AG04449 (cell line): ENCODE data around the gene GMPPB.

Experiments
- CTCF ChIA-PET: fragments of 350-600 bp; formaldehyde crosslinking; extraction: SDS; loops from one replicate; lab custom pipeline; 2021; ENCODE audit warnings: antibody characterized with exemption; lab: Yijun Ruan, JAX
- POLR2A ChIA-PET: fragments of 400-600, 350-600 bp; formaldehyde crosslinking; extraction: SDS; loops from one replicate; lab custom pipeline; 2020; ENCODE audit warnings: antibody characterized with exemption, inconsistent platforms; lab: Yijun Ruan, JAX
- DNase-seq: peaks from one replicate; pipeline ENCODE4 v3.0.0-alpha.2; 2010; ENCODE audit warnings: low read depth, low spot score
- H3K4me3 ChIP-seq: 2 replicates; pipeline ENCODE4 v1.5.1; 2011; ENCODE audit warnings: low read depth, mild to moderate bottlenecking, control low read depth, low read length
- TF ChIP-seq, protein P1 (sequence below): IDR thresholded peaks from one replicate; pipeline ENCODE4 v1.5.1; 2011; ENCODE audit warnings: mild to moderate bottlenecking, moderate library complexity, low read length, control low read depth, inconsistent platforms; ENCODE audit not compliant: insufficient read depth; ENCODE audit errors: missing control alignments

Gene GMPPB

DNA sequence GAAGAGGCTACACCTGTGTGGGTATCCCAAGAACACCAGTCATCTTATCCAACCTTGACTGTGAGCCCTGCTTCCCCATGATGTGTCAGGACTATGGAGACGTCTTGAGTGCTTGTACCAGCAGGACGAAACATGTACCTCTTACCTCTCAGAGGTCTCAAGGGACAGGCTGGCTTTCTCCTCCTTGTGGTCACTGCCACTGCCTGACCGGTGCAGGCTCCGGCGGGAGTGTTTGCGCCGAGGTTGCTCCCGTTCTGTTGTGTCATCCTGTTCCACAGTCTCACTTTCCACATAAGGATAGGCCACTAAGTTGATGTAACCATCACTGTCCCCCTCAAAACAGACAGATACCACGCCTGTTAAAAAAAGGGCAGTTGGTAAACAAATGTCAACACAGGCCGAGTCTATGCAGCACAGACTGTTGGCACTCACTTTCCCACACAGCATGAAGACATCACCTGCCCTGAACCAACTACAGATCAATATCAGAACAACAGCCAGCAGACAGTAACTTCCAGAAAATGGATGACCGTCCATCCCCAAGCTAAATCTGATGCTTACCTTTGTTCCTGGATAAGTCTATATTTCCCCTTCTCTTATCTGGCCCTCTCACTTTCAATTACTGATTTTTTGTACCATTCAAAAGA, 14.4 kb upstream of the GMPPB start:
- POLR2A ChIA-PET: no interaction called here
- no peak overlapping the region for H3K4me3 ChIP-seq
- TF ChIP-seq, protein P1, sequence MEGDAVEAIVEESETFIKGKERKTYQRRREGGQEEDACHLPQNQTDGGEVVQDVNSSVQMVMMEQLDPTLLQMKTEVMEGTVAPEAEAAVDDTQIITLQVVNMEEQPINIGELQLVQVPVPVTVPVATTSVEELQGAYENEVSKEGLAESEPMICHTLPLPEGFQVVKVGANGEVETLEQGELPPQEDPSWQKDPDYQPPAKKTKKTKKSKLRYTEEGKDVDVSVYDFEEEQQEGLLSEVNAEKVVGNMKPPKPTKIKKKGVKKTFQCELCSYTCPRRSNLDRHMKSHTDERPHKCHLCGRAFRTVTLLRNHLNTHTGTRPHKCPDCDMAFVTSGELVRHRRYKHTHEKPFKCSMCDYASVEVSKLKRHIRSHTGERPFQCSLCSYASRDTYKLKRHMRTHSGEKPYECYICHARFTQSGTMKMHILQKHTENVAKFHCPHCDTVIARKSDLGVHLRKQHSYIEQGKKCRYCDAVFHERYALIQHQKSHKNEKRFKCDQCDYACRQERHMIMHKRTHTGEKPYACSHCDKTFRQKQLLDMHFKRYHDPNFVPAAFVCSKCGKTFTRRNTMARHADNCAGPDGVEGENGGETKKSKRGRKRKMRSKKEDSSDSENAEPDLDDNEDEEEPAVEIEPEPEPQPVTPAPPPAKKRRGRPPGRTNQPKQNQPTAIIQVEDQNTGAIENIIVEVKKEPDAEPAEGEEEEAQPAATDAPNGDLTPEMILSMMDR: no peak
- no peak for DNase-seq
- CTCF ChIA-PET: no interaction called here

DNA sequence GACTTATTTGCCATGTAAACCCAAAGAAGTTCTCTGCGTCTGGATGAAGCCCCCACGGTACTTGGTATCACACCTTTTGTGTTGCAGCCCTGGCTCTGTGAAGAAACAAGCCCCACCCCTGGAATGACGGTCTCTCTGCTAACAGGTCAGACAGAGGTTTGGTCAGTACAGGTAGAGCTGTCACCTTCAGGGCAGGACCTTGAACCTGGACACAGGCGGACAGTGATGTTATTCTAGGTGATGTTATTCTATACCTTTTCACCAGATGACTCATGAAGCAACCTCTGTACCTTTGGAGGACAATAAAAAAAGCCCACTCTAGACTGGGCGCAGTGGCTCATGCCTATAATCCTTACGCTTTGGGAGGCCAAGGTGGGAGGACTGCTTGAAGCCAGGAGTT, 11.0 kb upstream of the GMPPB start:
- ChIA-PET CTCF (interaction anchor here (0.9 kb wide), 1 partner anchor 10 kb away, joined by 3 read pairs; no protein-coding TSS in a partner anchor), POLR2A (no interaction called here)
- TF ChIP-seq, protein P1: no peak
- H3K4me3 ChIP-seq: no peak overlapping the region
- DNase-seq: no peak

DNA sequence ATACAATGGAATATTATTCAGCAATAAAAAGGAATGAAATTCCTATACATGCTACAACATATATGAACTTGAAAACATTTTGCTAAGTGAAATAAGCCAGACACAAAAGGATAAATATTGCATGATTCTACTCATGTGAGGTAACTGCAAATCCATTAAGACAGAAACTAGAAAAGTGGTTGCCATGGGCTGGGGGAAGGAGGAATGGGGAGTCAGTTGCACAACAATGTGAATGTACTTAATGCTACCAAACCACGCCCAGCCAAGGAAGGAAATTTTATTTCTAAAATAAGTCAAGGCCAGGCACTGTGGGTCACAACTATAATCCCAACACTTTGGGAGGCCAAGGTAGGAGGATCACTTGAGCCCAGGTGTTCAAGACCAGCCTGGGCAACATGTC, 9.8 kb upstream of the GMPPB start:
- no peak for DNase-seq
- TF ChIP-seq, protein P1: no peak
- ChIA-PET POLR2A (no interaction called here), CTCF (no interaction called here)
- no peak overlapping the region for H3K4me3 ChIP-seq

DNA sequence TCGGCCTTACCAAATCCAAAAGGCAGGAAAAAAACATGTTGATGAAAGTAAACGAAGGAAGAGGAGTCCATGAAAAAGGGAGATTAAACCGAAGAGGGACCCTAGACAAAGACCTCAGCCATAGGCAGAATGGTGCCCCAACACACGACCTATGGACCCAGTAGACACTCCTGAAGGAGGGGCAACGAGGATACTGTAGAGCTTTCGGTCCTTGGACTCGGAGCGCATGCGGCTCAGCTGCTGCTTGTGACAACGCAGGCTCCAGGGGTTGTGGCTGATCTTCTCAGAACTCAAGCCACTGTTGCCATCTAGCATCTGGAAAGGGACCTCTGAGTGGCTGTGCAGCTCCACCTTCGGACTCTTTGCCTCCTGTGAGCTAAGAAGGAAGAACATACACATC, 8.8 kb upstream of the GMPPB start:
- POLR2A ChIA-PET: no interaction called here
- TF ChIP-seq, protein P1: no peak
- CTCF ChIA-PET: no interaction called here
- DNase-seq: no peak
- no peak overlapping the region for H3K4me3 ChIP-seq

DNA sequence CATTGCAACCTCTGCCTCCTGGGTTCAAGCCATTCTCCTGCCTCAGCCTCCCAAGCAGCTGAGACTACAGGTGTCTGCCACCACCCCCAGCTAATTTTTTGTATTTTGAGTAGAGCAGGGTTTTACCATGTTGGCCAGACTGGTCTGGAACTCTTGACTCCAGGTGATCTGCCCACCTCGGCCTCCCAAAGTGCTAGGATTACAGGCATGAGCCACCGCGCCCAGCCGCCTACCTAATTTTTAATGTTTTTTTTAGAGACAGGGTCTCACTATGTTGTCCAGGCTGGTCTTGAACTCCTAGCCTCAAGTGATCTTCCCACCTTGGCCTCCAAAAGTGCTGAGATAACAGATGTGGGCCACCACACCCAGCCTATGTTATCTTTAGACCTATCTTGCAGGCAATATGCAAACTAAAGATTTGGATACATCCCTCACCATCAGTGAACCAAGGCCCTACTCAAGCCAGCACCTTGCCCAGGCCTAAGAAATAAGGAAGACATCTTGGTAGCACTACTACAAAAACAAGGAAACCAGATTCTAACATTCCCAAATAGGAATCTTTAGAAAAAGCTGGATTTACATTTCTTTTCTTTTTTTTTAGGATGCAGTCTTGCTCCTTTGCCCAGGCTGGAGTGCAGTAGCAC, 6.3 kb upstream of the GMPPB start:
- DNase-seq: no peak
- CTCF ChIA-PET: interaction anchor here (1.8 kb wide), 1 partner anchor 109 kb away, joined by 5 read pairs; no protein-coding TSS in a partner anchor
- POLR2A ChIA-PET: no interaction called here
- no peak overlapping the region for H3K4me3 ChIP-seq
- TF ChIP-seq, protein P1: no peak

DNA sequence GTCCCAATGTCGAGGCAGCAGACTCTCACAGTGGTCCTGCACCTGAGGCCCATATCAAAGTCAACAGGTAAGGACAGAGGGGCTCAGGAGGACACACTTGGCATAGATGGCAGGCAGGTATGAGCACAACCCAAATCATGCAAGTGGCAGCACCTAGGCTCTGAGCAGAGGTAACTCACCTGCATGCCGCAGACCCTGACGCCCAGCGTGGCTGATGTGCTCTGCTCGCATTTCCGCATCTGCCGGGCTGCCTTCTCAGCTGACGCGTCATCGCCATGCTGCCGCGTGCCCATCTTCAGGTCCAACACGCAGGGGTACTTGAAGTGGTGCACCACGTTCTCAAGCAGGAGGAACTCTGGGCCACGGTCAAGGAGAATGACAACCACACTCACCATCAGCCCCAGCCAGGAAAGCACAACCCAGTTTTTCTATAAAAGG, 4.2 kb upstream of the GMPPB start:
- H3K4me3 ChIP-seq: no peak overlapping the region
- ChIA-PET CTCF (no interaction called here), POLR2A (no interaction called here)
- DNase-seq: no peak
- TF ChIP-seq, protein P1: no peak
